Measurements from ENCODE around the gene ANXA11.
"Not testable (repeated sequence)": the region's sequence is repeated elsewhere in the genome, so short reads cannot be mapped to it uniquely, and the experiment has no call there.

The ANXA11 gene

DNA sequence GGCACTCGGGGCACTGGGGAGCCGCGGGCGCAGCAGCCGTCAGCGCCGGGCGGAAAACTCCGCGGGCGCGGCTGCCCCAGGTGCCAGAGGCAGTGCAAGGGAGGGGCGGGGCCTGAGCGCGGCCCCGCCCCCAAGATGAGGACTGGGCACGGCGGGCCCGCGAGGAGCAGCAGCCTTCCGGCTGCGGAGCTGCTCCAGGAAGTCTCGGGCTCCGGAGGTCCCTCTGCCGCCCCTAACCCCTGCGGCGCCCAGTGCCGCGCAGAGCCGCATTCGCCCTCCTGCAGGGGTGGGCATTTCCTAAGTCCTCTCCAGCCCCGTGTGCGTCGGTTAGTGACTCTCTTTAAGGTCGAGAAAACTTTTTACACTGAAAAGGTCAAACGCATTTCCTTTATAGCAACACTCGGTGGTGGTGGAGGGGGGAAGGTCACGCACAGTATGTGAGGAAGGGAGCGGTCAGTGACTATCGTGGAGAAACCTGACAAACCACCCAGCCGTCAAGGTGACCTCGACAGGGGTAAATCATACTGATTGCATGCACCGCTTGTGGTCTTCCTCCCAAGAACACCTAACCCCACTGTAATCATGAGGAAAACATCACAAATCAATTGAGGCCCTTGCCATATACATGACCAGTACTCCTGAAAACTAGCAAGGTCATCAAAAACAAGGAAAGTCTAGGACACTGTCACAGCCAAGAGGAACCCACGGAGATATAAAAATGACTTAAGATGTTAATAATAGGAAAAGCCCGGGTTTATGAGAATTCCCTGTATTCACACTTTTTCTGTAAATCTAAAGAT is at the start of gene ANXA11:
Gene ANXA11, minus strand, starts transcription at position 61 of the 800 bp plus-strand sequence. CDS start 32,676 bp downstream, outside the sequence.
- DNase-seq: peak; percentile 79

DNA sequence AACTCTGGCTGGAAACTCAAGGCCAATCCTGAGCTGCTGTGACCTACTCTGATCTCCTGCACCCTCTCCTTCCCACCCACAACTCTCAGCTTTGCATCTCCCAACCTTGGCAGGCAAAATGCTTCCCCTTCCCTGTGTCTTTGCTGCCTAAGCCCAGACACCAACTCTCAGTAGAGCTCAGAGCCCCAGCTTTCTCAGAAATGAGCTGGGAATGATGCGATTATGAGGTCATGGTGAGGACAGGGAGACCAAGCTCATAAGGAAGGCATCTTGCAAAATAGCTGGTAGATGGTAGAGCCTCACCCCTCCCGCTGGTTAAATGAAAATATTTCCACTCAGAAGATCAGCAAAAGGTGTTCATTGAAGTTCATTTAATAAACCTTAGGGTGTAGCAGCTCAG is 49.4 kb upstream of the ANXA11 start:
- not testable (repeated sequence) for DNase-seq

DNA sequence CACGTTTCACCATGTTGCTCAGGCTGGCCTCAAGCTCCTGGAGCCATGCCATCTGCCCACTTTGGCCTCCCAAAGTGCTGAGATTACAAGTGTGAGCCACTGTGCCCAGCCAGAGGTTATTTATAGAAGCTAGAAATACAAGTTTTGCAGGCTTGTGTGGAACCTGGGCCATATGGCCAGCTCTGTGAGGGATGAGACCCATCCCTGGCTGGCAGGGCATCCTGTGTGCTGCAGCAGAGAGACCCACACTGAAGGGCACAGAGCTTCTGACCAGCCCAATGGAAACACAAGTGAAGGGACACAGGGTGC is 48.6 kb upstream of the ANXA11 start:
- DNase-seq: not testable (repeated sequence)

DNA sequence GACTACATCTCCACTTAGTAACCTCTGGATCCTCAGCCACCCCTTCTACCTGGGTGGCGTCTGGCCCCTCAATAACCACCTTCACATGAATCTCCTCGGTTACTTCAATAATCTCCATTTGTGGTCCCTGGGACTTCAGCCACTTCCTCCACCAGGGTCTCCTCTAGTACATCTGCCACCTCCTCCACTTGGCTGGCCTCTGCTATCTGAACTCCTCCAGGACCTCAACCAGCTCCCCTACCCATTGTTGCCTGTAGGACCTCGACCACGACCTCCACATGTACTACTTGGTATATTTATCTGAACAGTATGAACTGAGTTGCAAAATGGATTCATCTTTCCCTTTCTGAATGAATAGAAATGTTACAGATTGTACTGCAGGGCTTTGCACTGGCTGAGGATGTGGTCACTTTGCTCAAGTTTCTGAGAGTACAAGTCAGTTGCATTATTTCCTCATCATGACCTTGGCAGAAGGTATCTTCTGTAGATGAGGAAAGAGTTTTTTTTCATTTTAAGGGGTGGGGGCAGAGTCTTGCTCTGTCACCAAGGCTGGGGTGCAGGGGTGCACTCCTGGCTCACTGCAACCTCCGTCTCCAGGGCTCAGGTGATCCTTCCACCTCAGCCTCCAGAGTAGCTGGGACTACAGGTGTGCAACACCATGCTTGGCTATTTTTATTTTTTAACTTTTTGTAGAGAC is 48.1 kb upstream of the ANXA11 start:
- DNase-seq: no peak

DNA sequence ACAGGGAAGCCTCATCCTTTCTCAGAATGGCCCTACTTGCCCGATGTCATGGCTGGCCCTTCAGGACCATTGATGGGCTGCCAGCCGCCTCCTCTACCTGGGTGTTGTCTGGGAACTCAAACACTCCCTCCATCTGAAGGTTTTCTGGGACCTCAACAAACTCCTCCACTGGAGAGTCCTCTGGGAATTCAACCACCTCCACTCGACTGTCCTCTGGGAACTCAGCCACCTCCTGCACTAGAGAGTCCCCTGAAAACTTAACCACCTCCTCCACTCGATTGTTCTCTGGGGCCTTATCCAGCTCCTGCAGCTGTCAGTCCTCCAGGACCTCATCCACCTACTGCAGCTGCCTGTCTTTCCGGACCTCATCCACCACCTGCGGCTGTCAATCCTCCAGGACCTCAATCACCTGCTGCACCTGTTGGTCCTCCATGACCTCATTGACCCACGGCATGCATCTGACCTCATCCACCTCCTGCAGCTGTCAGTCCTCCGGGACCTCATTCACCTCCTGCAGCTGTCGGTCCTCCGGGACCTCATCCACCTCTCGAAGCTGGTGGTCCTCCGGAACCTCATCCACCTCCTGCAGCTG is 47.1 kb upstream of the ANXA11 start:
- no peak for DNase-seq

DNA sequence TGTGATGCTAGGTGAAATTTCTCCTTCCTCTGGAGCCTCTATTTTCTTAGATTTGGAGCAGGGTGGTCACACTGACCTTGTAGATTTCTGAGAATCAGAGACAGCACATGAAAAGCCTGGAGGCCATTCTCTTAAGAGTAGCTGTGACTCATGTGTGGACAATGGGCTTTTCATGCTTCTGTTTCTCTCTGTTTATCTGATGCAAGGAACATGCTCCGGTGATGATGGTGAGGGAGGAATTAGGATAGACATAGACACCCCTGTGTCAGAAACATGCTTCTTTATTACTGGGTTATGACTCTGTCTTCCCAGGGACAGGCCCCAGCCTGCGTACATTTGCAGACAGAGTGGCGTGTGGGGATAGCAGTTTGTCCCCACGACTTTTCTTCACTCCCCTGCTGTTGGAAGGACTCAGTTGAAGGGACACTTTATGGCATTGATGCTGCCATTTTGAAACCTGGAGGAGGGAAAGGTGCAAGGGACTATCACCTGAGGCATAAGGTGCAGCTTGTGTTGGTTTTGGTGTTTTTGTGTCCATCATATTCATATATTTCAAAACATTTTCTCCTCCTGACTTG is 46.5 kb upstream of the ANXA11 start:
- not testable (repeated sequence) for DNase-seq

DNA sequence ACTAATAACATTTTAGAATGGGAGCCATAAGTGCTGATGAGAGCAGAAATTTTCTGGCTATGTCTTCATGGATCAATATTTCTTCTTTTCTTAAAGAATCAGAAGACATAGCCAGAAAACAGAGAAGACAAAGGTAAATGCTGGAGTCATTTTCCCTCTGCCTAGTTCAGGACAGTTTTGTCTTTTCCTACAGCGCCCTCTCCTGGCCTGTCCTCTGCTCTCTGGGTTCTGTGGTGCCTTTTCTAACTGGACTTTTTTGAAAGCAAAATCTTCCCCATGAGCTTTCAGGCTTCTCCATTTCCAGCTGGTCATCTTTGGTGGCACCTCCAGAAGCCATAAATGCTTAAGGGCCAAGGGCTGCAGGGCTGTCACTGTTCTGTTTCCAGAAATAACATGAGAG is 45.1 kb upstream of the ANXA11 start:
- DNase-seq: not testable (repeated sequence)

DNA sequence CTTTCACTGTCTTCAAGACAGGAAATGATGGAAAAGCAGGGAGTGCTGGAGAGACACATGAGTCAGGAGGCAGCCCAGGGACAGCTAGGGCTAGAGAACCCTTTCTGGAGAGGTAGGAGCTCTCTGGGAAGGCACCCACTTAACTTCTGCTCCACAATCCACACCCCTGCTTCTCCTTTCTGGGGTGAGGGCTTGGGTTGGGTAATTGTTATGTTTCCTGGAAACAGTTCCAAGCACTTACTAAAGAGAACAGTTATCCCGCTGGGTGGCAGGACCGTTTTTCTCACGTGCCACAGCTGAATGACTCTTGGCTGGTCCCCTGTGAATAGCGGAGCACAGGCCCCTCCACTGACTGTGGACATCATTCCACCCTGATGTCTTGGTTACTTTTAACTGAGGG is 44.6 kb upstream of the ANXA11 start:
- DNase-seq: not testable (repeated sequence)

DNA sequence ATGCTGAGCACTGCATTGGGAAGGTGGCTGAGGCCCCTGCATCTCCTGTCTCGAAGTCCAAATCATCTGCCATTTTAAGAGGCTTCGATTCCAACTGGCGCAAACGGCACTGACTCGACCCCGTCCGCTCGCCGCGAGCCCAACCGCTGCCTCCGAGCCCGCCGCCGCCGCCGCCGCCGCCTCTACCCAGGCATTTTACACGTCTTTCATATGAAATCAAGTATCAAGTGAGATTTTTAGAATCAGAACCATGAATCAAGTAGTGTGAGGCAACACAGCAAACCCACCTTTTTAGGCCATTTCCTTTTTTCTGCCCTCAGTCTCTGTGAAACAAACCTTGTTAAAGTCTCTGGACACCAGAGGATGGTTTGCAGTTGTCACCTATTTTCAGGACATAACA is 42.3 kb upstream of the ANXA11 start:
- not testable (repeated sequence) for DNase-seq

DNA sequence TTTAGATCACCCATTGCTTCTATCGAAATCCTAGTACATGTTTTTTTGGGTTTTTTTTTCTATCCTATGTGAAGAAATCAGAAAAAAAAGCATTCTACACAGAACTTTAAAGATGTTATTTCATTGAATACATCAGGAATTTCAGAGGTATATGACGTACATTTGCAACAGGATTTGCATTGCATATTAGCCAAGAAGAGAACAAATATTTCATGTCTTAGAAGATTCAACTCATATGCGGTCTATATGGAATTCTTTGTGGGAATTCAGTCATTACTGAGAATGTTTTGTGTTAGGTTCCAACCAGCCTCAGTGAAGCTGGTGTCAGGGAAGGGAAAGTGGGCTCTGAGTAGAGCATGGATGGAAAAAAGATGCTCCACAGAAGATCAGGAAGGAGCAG is 39.0 kb upstream of the ANXA11 start:
- not testable (repeated sequence) for DNase-seq

DNA sequence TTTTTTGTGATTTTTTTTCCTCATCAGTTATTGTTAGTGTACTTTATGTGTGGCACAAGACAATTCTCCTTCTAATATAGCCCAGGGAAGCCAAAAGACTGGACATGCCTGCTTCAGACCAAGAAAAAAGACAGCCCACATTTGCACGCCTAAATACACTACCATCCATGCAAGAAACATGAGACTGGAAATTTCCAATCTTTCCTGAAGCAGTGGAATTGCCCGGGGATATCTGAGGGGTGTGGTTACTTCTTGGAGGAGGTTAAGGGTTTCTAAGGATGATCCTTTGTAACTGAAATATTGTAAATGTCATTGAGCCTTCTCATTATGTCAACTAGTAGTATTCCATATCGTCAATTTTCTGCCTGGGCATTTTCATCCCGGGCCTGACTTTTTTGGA is 37.0 kb upstream of the ANXA11 start:
- DNase-seq: not testable (repeated sequence)

DNA sequence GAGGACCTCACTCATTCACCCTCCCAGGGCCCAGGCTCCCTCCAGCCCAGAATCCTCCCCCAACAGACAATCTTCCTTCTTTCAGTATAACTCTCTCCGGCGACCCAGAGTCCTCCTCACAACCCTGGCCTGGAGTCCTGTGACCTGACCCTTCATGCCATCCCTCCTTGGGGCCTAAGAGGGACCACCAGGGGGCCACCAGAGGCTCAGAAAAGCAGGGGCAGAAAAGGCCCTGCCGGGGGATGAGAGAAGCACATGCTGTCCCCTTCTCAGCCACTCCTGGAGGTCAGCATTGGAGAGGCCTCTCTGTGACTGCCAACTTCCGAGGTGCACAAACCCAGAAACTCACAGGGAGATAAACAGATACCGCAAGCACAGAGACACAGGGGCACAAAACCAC is 31.1 kb upstream of the ANXA11 start:
- not testable (repeated sequence) for DNase-seq

DNA sequence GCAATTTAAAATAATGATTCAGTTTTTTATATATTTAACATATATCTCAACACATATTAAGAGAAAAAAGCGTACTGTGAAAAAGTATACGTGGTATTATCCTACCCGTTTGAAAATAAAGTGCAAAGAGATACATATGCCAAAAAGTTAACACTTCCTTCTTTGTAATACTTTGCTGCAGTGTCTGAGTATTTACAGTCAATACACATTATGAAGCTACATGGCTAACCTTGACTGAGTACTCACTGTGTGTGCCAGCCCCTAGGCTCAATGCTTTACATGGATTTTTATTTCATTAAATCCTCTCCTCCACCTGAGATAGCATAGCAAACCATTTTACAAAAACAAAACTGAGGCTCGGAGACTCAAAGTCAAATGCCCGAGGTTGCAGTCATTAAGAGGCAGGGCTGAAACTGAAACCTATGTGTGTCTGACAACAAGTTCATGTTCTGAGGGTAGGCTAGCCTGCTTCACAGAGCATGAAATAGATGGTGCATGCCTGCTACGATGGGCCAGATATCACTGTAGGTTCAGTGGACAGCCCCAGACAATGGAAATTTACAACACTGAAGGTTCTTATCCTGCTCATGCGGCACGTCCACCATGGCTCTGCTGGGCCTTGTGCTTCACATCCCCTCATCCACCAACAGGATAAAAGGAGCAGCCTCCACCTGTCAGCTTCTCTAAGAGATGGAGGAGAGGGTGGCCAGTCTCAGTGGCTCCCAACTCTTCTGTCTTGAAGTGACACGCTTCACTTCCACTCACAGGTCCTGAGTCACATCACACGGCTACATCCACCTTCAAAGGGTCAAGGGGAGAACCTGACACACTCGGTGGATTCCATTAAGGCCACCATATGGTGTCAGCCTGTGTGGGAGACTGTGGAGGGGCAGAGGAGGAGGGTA is 29.2 kb upstream of the ANXA11 start:
- DNase-seq: not testable (repeated sequence)

DNA sequence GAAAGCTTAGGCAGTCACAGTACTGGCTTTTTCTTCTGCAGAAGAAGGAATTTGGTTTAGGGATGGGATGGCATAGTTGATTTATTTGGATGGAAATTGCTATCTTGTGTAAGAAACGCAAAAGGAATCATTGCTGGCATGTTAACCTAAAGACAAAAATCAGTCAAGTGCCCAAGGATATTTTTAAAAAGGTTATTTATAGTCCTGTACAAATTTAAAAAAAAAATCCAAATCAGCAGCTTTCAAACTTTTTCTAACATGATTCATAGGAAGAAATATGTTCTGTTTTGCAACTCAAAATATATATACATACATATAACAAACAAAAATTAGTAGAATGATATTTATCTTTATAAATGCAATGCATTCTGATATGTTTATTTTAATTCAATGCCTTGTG is 28.5 kb upstream of the ANXA11 start:
- DNase-seq: not testable (repeated sequence)

DNA sequence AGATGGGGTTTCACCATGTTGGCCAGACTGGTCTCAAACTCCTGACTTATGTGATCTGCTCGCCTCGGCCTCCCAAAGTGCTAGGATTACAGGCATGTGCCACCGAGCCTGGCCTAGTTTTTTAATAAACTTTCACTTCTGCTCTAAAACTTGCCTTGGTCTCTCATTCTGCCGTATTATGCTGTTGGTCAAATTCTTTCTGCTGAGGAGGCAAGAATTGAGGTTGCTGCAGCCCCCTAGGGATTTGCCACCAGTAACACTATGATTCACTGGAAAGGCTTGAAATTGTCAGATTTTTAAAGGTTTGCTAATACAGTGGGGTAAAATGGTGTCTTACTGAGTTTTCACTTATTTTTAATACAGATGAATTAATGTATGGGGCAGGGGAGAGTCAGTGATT is 21.4 kb upstream of the ANXA11 start:
- not testable (repeated sequence) for DNase-seq

DNA sequence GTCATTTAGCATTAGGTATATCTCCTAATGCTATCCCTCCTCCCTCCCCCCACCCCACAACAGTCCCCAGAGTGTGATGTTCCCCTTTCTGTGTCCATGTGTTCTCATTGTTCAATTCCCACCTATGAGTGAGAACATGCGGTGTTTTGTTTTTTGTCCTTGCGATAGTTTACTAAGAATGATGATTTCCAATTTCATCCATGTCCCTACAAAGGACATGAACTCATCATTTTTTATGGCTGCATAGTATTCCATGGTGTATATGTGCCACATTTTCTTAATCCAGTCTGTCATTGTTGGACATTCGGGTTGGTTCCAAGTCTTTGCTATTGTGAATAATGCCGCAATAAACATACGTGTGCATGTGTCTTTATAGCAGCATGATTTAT is 17.7 kb upstream of the ANXA11 start:
- not testable (repeated sequence) for DNase-seq

DNA sequence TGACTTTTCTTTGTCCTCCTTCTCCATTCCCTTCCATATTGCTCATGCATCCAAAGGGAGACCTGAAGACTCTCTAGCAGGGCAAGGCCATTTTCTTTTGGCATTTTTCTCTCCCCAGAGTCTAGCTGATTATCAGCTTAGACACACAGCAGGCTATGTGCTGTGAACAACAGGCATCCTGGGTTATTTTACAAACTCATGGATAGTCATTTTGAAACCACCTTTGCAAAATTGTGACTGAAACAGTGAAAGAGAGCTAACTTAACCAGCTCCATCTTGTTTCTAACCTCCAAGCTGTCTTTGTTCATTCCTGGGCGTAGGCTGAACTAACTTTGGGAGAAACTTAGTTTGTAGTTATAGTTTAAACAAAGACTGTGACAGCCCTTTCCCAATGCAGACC is 13.5 kb upstream of the ANXA11 start:
- not testable (repeated sequence) for DNase-seq

DNA sequence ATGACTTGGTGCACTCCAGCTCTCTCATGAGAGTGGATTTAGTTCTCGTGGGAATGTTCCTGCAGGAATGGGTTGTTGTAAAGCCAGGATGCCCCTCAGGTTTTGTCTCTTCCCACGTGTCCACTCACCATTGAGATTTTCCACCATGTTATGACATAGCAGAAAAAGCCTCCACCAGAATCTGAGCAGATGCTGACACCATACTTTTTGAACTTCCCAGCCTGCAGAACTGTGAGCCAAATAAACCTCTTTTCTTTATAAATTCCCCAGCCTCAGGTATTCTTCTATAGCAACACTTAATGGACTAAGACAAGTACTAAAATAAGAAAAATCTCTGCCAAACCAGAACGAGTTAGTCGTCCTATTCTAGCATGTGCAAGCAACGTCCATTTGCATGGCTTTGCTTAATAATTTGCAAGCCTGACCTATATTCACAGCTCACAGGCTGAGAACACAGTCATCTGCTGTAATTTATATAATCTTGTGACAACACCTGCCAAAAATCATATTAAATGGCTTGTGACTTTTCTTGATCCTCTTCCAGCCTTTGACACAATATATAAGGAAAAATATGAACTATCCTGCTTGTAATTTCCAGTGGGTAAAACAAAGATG is 9.1 kb upstream of the ANXA11 start:
- not testable (repeated sequence) for DNase-seq

DNA sequence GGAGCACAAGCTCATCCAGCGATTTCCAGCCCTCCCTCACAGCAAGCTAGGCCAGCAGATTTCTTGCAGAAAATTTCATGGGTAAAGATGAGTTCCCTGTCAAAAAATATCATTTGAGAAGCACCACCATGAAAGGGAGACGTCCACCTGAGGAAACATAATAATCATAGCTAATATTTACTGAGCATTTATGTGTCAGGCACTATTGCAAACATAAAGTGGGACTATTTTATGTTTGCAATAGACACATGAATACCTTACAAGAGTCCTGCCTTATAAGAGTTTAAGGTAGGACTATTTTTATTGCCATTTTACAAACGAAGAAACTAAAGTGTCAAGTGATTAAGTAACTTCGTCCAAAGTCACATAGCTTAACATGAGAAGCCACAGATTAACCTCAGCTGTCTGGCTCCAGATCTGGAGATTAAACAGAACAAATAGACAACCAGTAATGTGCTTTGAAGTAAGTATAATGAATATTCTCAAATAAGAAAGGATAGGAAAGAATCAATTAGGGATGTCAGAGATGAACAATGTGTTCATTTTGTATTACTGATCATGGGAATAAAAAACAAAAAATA is 7.3 kb upstream of the ANXA11 start:
- DNase-seq: not testable (repeated sequence)

DNA sequence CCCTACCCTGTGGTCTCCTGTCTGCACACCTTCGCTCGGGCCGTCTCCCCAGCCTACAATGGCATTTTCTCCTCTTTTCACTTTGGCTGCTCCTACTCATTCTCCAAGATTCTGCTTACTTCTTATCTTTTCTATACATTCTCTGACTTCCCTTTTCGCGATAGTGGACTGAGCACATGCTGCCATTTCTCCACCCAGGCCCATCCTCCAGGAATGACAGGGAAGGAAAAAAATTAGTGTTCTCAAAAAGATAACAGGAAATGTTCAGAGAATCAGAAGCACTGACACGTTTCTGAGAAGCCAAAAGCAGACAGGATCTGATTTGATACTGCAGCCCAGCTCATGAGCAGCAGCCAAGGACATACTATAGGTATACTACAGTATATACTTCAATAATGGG is 6.4 kb upstream of the ANXA11 start:
- DNase-seq: no peak

DNA sequence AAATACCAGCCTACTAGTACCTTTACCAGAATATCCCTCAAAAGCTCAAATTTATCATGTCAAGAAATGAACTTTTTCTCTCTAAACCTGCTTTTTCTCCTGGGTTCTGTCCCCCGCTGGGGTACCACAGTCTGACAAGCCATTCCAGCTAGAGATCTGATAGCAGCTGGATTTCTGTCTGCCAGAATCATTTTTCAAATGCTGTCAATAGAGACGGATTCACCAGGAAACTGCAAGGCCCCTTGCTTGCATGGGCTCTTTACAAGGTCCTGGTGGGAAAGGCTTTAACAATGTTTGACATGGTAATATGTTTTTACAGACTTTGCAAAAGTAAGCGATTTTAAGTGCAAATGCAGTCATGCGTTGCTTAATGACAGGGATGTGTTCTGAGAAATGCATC is 4.9 kb upstream of the ANXA11 start:
- DNase-seq: no peak

Data from activated CD4-positive, alpha-beta T cell treated with anti-CD3 and anti-CD28 coated beads for 1 hour (primary cell).